ENCODE results near the gene KIAA2012. TPM values are rescaled to one million over a fixed set of nuclear protein-coding genes. Genes with fewer than 3 reads are reported as not detected.

KIAA2012 gene
- total and polyA plus RNA-seq, 9 donors, result 0.05 to 5.2 (median 0.27) TPM; not detected in 2

DNA sequence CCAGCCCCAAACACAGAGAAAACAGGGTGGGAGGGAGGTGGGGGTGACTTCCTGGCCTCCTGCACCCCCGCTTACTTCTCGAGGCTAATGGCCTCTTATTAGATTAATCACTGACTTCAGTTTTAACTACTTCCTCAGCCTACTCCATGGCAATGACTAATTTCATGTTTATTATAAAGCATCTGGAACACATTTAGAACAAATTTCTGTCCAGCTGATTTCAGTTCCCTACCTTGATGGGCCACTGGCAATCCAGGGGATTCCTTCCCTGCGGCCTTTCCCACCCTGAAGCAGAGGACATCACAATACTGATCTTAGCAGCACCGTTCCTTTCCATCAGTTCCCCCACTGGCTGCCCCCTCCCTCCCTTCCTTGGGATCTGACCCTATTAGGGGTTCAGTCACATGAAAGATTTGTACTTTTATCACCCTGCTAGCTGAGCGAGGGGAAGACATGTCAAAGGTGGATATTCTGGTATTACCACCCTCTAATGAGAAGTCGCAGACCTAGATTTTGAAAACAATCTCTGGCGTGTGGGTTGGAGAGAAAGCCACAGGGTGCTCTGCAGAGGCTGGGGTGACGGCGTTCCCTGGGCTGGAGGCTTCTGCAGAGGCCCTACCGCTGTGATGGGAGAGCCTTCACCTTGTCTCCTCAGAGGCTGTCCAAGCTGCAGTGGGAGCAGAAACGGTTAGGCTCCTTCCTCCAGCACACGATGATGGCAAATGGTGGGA lies 67.6 kb downstream of the KIAA2012 start:
- peaks cover 2% of the 10 kb centered on the region for H3K4me1 ChIP-seq (ENCODE audit: insufficient read depth)
- H3K9me3 ChIP-seq, result no peaks in the 10 kb centered on the region
- intact Hi-C loops (cut with DNase I), result no loop called here
- no peak for DNase-seq
- H3K27ac ChIP-seq, result no peak overlapping the region
- no peaks in the 10 kb centered on the region for H3K27me3 ChIP-seq
- no peak overlapping the region for H3K4me3 ChIP-seq
- WGBS, 3 donors, result 71 to 81% (median 72%) methylated on average over 12 of the region's 12 CpGs
- no peak for TF ChIP-seq EP300 (IDR thresholded peaks at IDR 0.05)
- TF ChIP-seq, protein P1, sequence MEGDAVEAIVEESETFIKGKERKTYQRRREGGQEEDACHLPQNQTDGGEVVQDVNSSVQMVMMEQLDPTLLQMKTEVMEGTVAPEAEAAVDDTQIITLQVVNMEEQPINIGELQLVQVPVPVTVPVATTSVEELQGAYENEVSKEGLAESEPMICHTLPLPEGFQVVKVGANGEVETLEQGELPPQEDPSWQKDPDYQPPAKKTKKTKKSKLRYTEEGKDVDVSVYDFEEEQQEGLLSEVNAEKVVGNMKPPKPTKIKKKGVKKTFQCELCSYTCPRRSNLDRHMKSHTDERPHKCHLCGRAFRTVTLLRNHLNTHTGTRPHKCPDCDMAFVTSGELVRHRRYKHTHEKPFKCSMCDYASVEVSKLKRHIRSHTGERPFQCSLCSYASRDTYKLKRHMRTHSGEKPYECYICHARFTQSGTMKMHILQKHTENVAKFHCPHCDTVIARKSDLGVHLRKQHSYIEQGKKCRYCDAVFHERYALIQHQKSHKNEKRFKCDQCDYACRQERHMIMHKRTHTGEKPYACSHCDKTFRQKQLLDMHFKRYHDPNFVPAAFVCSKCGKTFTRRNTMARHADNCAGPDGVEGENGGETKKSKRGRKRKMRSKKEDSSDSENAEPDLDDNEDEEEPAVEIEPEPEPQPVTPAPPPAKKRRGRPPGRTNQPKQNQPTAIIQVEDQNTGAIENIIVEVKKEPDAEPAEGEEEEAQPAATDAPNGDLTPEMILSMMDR (IDR thresholded peaks at IDR 0.05), result no peak
- TF ChIP-seq POLR2A (IDR thresholded peaks at IDR 0.05), result no peak
- no peaks in the 10 kb centered on the region for H3K36me3 ChIP-seq

DNA sequence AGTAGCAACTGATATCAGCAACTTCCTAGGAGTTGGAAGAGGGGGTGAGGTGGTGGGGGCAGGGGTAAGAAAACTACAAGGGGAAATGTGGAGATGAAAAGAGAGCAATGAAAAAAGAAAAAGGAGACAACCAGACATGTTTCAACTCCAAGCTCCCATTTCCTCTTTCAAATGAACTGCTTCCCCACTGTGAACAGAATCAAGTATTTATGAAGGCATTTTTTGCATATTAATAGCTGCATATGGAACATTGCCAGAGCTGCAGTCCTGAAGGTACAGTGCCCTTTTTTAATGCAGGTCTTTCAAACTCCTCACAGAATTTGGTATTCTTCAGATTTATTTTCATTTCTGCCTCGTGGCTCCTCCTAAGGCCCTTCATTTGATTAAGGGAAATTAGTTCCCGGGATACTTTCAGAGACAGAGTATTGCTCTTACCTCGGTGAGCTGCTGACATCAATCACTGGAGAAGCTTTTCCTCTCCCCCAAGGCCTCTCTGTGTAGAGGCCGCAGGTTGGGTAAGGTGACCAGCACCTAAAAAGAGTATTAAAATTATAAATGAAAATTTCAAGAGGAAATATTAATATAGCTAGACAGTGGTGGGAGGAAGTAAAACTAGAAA lies 68.4 kb downstream of the KIAA2012 start:
- Histone ChIP-seq H3K4me3 (no peak overlapping the region), H3K9me3 (no peaks in the 10 kb centered on the region), H3K27me3 (no peaks in the 10 kb centered on the region), H3K27ac (no peak overlapping the region), H3K4me1 (ENCODE audit: insufficient read depth) (peaks cover 2% of the 10 kb centered on the region), H3K36me3 (no peaks in the 10 kb centered on the region)
- no peak for DNase-seq
- no peak for TF ChIP-seq POLR2A (IDR thresholded peaks at IDR 0.05)
- TF ChIP-seq EP300 (IDR thresholded peaks at IDR 0.05), result no peak
- TF ChIP-seq, protein P1 (IDR thresholded peaks at IDR 0.05), result no peak
- 79 to 82% (median 82%) methylated on average over 4 of the region's 4 CpGs for WGBS, 3 donors
- intact Hi-C loops (cut with DNase I), result no loop called here

DNA sequence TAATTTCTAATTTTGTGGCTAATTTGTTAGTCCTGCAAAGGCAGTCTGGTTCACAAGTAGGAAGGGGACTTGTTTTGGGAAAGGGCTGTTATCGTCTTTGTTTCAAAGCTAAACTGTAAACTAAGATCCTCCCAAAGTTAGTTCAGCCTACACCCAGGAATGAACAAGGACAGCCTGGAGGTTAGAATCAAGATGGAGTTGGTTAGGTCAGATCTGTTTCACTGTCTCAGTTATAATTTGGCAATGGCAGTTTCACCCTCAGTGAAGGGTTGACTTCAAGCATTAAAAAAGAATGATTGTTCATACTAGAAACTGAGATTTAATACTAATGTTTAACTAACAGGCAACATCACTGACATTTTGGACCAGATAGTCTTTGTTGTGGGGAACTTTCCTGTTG lies 69.5 kb downstream of the KIAA2012 start:
- Histone ChIP-seq H3K36me3 (no peaks in the 10 kb centered on the region), H3K27ac (no peak overlapping the region), H3K9me3 (no peaks in the 10 kb centered on the region), H3K27me3 (no peaks in the 10 kb centered on the region), H3K4me1 (ENCODE audit: insufficient read depth) (peaks cover 3% of the 10 kb centered on the region), H3K4me3 (no peak overlapping the region)
- intact Hi-C loops (cut with DNase I), result no loop called here
- 61 to 82% (median 66%) methylated on average over 1 of the region's 1 CpG for WGBS, 3 donors
- TF ChIP-seq EP300 (IDR thresholded peaks at IDR 0.05) (no peak), POLR2A (IDR thresholded peaks at IDR 0.05) (no peak)
- TF ChIP-seq, protein P1 (IDR thresholded peaks at IDR 0.05), result no peak
- DNase-seq, result no peak

DNA sequence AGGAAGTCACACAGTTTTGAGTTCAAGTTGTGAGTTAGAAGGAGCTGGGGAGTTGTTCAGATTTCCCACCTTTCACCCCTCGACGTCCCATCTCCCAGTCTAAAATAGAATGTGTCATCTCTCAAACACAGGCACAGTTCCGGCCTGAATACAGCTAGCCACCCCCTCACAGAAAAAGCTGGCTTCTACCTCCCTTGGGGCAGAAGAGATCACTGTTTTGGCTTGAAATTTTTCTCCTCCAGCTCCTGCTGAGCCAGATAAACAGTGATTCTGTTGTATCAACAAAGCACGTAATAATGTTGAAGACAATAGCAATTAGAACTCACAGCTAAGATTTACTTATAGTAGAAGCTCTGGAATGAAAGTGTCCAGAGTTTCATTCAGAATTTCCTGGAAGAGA lies 74.7 kb downstream of the KIAA2012 start:
- peaks cover 14% of the 10 kb centered on the region for H3K4me1 ChIP-seq (ENCODE audit: insufficient read depth)
- DNase-seq, result no peak

More for the DNA sequence above, 74.7 kb downstream of the KIAA2012 start:
- Histone ChIP-seq H3K36me3 (no peaks in the 10 kb centered on the region), H3K4me3 (no peak overlapping the region), H3K27ac (no peak overlapping the region), H3K9me3 (no peaks in the 10 kb centered on the region), H3K27me3 (no peaks in the 10 kb centered on the region)
- intact Hi-C loops (cut with DNase I), result no loop called here
- TF ChIP-seq, protein P1 (IDR thresholded peaks at IDR 0.05), result no peak
- 8 to 15% (median 11%) methylated on average over 4 of the region's 4 CpGs for WGBS, 3 donors
